HG02571 (cell line): ENCODE data around the gene STKLD1.
"Not testable (repeated sequence)": the region's sequence is repeated elsewhere in the genome, so short reads cannot be mapped to it uniquely, and the experiment has no call there.

Source experiments
- ATAC-seq: cut with Tn5 transposase; IDR thresholded peaks from one replicate; pipeline ENCODE4 v1.9.1; 2021; ENCODE audit warnings: mild to moderate bottlenecking, moderate library complexity; ENCODE audit not compliant: unreplicated experiment

STKLD1 gene

DNA sequence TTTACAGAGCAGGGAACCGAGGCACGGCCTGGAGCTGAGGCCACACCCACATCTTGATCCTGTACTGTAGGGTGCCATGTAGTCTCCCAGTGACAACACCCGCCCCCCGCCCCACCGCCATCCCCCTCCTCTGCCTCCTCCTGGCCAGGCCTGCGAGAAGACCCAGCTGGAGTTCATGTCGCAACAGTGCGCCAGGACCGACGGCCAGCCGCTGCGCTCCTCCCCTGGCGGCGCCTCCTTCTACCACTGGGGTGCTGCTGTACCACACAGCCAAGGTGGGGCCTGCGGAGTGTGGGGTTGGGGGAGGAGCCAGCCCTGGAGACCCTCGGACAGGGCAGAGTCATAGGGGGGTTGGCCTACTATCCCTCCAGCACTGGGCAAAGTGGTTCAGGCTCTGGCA, 60.5 kb downstream of the STKLD1 start:
- ATAC-seq, result no peak

DNA sequence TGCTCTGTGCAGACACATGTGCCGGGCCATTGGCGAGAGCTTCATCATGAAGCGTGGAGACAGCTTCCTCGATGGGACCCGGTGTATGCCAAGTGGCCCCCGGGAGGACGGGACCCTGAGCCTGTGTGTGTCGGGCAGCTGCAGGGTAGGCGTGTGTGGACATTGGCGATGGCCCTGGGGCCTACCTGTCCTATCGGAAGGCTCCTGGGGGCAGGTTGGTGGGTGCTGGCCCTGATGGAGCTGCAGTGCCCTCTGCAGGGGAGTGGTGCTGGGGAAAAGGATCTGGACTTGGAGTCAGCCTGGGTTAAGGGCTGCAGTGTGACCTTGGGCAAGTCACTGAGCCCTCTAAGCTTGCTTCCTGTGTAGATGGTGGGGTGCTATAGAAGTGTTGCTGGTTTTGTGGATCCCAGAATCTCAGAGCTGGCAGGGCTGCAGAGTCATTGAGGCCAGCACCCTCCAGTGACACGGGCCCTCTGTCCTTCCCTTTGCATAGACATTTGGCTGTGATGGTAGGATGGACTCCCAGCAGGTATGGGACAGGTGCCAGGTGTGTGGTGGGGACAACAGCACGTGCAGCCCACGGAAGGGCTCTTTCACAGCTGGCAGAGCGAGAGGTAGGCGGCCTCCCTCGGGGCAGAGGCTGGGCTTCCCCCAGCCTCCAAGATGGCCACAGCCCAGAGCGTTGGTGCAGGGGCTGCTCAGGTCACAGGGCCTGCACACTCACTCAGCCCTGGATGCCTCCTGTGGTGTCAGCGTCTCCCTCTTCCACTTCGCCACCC, 61.8 kb downstream of the STKLD1 start:
- no peak for ATAC-seq

DNA sequence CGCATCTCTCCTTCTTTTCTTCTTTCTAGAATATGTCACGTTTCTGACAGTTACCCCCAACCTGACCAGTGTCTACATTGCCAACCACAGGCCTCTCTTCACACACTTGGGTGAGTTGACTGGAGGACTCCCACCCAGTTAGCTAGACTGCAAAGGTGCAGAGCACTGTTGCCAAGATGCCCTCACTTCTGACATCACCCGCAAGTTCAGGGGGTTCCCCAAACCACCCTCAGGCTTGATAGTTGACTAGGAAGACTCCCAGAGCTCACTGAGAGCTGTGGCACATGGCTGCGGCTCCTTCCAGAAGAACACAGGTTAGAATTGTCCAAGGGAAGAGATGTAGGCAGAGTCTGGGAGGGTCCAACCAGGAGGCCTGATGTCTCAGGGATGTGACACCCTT, 63.2 kb downstream of the STKLD1 start:
- ATAC-seq, result no peak

DNA sequence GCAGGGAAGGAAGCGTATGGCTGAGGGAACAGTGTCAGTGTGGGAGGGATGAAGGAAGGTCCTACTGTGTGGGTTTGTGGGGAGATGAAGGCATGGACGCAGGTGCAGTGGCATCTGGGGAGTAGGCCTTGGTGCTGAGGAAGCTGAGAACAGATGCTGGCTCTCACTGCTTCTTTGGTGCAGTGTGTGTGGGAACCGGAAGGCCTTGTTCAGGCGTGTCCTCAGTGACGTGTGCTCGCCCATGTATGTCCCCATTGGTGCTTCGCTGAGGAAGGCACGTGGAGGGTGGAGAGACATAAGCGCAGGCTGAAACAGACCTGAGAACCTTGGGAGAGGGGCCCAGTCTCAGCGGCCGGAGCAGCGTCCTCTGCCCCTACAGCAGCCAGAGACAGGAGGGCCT, 64.7 kb downstream of the STKLD1 start:
- ATAC-seq, result no peak

DNA sequence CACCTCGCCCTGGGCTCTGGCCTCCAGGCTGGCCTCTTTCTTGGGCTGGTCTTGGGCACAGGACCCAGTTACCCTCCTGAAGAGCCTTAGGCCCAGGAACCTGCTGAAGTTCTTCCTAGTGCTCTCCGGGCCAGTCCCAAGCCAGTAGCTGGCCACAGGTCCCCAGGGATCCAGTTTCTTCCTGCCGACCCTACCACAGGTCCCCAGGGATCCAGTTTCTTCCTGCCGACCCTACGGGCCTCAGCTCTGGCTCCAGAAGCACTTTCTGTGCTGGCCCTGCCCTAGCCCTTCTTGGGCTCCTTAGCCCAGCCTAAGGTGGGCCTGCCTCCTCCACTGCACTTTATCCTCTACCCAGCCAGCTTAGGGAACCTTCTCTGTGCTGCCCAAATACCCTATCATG, 65.4 kb downstream of the STKLD1 start:
- ATAC-seq, result no peak

DNA sequence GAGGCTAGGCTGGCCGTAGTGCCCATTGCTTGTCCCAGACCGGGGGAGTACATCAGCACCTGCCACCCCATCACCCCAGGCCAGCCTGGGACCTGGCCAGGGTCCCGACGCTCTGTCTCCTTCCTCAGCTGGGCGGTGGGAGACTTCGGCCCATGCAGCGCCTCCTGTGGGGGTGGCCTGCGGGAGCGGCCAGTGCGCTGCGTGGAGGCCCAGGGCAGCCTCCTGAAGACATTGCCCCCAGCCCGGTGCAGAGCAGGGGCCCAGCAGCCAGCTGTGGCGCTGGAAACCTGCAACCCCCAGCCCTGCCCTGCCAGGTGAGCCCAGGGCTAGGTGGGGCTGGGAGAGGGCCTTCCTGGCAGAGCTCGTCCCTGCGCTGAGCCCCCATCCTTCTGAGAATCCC, 67.1 kb downstream of the STKLD1 start:
- no peak for ATAC-seq

DNA sequence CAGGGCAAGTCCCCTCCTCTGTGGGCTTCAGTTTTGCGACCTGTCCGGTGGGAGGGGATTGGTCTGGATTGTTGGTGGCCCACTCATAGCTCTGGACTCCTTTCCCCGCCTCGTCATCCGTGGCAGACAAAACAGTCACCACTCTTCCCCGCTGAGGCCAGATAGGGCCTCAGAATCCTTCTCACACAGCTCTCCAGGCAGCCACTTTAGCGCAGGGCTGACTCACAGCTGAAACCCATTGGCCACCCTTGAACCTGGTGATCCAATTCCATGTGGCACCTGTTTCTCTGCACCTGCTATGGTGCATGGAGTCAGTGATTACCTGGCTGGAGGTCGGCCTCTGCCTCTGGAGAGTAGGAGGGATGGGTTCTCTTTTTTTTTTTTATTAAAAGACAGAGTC, 67.8 kb downstream of the STKLD1 start:
- ATAC-seq, result no peak

DNA sequence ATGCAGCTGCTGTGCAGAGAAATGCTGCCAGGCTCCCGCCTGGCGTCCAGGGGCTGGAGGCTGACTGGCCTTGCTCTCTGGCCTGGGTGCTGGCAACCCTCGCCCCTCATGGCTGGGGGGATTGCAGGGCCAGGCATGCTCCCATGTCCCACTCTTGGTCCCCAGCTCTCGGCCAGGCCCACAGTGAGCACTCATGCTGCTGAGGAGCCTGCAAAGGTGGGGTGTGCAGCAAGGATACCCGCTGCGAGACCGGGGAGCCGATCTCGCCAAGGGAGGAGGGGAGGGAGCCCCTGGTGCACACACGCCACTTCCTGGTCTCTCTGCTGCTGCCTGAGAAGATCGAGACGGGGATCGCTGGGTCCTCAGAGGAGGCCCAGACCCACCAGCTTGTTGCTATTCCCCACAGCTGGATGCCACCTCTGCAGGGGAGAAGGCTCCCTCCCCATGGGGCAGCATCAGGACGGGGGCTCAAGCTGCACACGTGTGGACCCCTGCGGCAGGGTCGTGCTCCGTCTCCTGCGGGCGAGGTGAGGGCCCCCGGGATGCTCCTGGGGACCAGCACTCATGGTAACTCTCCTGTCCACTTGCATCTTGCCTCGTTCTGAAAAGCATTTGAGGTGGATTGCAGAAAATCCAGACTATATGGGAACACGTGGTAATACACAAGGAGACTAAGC, 69.3 kb downstream of the STKLD1 start:
- no peak for ATAC-seq

DNA sequence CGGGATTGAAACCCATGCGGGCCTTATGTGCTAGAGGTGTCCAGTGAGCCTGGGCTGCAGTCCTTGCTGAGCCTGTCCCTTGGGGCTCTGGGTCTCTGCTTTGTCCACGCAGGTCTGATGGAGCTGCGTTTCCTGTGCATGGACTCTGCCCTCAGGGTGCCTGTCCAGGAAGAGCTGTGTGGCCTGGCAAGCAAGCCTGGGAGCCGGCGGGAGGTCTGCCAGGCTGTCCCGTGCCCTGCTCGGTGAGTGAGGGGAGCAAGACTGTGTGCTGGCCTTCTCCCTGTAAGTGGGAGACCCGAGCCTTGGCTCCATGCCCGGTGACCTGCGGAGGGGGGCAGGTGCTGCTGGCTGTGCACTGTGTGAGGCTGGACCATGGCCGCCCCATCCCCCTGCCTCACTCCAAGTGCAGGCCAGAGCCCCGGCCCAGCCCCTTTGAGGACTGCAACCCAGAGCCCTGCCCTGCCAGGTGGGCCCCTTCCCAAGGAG, 72.4 kb downstream of the STKLD1 start:
- no peak for ATAC-seq

DNA sequence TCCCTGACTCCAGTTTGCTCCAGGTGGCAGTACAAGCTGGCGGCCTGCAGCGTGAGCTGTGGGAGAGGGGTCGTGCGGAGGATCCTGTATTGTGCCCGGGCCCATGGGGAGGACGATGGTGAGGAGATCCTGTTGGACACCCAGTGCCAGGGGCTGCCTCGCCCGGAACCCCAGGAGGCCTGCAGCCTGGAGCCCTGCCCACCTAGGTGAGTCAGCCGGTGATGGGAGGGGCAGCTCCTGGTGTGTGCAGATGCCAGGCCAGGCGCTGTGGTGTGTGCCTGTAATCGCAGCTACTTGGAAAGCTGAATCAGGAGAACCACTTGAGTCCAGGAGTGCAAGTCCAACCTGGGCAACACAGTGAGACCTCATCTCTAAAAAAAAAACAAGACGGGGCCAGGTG, 73.6 kb downstream of the STKLD1 start:
- no peak for ATAC-seq

DNA sequence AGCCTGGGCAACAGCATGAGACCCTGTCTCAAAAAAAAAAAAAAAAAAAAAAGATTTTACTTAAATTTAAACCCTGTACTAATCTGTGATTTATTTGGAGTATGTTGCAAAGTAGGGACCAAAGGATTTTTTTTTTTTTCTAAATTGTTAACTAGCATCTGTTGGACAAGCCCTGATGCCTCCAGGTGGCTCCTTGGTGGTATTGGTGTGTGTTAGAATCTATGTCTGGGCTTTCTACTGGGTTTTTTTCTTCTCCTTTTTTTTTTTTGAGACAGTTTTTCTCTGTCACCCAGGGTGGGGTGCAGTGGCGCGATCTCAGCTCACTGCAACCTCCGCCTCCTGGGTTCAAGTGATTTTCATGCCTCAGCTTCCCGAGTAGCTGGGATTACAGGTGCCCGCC, 75.7 kb downstream of the STKLD1 start:
- not testable (repeated sequence) for ATAC-seq

DNA sequence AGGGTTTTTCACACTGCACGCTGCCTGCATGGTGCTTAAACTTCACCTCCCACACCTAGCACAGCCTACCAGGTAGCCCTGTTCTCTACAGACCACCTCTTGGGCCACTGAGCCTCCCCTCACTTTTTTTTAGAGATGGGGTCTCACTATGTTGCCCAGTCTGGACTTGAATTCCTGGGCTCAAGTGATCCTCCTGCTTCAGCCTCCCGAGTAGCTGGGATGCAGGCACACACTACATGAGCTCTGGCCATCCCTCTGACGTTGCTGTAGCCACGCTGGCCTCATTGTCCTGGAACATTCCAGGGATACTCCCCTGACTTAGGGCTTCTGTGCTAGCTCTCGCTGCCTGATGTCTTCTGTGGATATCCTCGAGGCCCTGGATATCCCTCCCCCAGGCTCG, 76.4 kb downstream of the STKLD1 start:
- no peak for ATAC-seq

DNA sequence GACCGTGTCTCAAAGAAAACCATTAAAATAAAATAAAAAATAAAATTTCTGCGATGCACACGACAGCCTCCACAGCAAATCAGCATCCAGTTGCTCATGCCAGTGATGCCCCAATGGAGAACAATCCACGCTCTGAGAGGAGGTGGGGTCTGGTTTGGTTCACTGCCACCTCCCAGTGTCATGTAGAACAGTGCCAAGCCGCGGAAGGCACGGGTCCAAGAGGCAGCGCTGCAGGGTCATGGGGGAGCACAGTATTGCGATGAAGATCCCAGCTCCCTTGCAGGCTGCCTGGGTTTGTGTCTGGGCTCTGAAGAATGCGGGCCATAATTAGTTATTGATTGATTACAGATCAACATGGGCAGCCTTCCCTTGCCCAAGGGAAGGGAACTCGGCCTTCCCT, 77.5 kb downstream of the STKLD1 start:
- no peak for ATAC-seq

DNA sequence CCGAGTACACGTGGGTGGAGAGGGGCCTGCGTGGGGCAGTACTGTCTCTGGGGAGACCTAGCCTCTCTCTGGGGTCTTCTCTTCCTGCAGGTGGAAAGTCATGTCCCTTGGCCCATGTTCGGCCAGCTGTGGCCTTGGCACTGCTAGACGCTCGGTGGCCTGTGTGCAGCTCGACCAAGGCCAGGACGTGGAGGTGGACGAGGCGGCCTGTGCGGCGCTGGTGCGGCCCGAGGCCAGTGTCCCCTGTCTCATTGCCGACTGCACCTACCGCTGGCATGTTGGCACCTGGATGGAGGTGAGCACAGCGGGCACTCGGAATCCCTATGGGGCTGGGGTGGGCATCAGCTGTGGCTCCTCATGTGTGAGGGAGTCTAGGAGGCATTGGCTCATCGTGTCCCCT, 78.2 kb downstream of the STKLD1 start:
- ATAC-seq, result no peak

DNA sequence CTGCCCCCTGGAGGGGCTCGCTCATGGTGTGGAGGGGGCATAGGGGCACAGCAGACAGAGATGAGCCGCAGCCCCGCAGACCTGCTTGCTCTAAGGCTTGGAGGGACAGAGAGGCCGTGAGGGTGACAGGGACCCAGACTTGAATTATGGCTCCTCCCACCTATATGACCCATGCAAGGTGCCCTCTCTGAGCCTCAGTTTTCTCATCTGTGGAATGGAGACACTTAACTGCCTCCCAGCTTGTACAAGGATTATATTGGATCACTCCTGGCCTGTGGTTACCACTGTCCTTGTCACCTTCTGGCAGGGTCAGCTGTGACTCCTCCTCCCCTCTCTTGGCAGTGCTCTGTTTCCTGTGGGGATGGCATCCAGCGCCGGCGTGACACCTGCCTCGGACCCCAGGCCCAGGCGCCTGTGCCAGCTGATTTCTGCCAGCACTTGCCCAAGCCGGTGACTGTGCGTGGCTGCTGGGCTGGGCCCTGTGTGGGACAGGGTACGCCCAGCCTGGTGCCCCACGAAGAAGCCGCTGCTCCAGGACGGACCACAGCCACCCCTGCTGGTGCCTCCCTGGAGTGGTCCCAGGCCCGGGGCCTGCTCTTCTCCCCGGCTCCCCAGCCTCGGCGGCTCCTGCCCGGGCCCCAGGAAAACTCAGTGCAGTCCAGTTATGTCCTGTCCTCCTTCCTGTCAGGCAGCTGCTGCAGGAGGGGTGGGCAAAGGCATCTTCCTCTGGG, 78.9 kb downstream of the STKLD1 start:
- ATAC-seq, result no peak
